Neural cell (in vitro differentiated cells): ENCODE results near the gene PPAT. TPM values are rescaled to one million over a fixed set of nuclear protein-coding genes. Genes with fewer than 3 reads are reported as not detected.
A peak's percentile ranks its signal among the peaks of the same experiment; 100 is the strongest.

ENCODE experiments used
- H2AFZ ChIP-seq: fragments of 200-600, 300-800 bp; sonication (generic), shearing (Covaris generic); 2 replicates; pipeline ENCODE4 v1.6.0; 2014; ENCODE audit warnings: low read depth, mild to moderate bottlenecking, antibody characterized with exemption, low read length, moderate library complexity
- H3F3A ChIP-seq: fragments of 200-600 bp; shearing (Covaris generic); 2 replicates; pipeline ENCODE4 v1.6.1; 2016; ENCODE audit warnings: mild to moderate bottlenecking, moderate library complexity, mixed read lengths, antibody characterized with exemption, low read length; ENCODE audit not compliant: insufficient read depth, poor library complexity, severe bottlenecking
- H3K27ac ChIP-seq: fragments of 200-600, 300-800 bp; sonication (generic), shearing (Covaris generic); 2 replicates; pipeline ENCODE4 v1.5.1; 2014; ENCODE audit warnings: mild to moderate bottlenecking, low read length, moderate library complexity
- H3K27me3 ChIP-seq: fragments of 300-800, 200-600 bp; sonication (generic), shearing (Covaris generic); 2 replicates; pipeline ENCODE4 v1.6.0; 2014; ENCODE audit warnings: mild to moderate bottlenecking, low read depth, low read length, moderate library complexity; ENCODE audit not compliant: insufficient read depth
- H3K36me3 ChIP-seq: fragments of 300-800, 200-600 bp; sonication (generic), shearing (Covaris generic); 2 replicates; pipeline ENCODE4 v1.5.1; 2014; ENCODE audit warnings: mild to moderate bottlenecking, antibody characterized with exemption, low read length, moderate library complexity; ENCODE audit not compliant: insufficient read depth
- H3K4me2 ChIP-seq: fragments of 300-800, 200-600 bp; sonication (generic), shearing (Covaris generic); 2 replicates; pipeline ENCODE4 v1.6.0; 2014; ENCODE audit warnings: mild to moderate bottlenecking, low read length
- H3K4me3 ChIP-seq: fragments of 300-800, 200-600 bp; sonication (generic), shearing (Covaris generic); 2 replicates; pipeline ENCODE4 v1.5.1; 2014; ENCODE audit warnings: mild to moderate bottlenecking, low read length, moderate library complexity
- H3K79me2 ChIP-seq: fragments of 200-600 bp; shearing (Covaris generic); replicated peaks from 2 replicates; pipeline ENCODE4 v1.6.0; 2014; ENCODE audit warnings: mild to moderate bottlenecking, low read length, moderate library complexity; ENCODE audit not compliant: insufficient read depth
- H3K9ac ChIP-seq: fragments of 300-800, 200-600 bp; sonication (generic), shearing (Covaris generic); 2 replicates; pipeline ENCODE4 v1.6.1; 2016; ENCODE audit warnings: mild to moderate bottlenecking, low read length, mixed read lengths
- H3K9me2 ChIP-seq: fragments of 200-600 bp; shearing (Covaris generic); 2 replicates; pipeline ENCODE4 v1.6.1; 2016; ENCODE audit warnings: mild to moderate bottlenecking, low read length, mixed read lengths; ENCODE audit not compliant: insufficient read depth
- H3K9me3 ChIP-seq: fragments of 200-600, 300-800 bp; sonication (generic), shearing (Covaris generic); 2 replicates; pipeline ENCODE4 v1.6.1; 2016; ENCODE audit warnings: mild to moderate bottlenecking, mixed run types, low read length, moderate library complexity, mixed read lengths
- H4K20me1 ChIP-seq: fragments of 200-600 bp; shearing (Covaris generic); 2 replicates; pipeline ENCODE4 v1.6.1; 2016; ENCODE audit warnings: mild to moderate bottlenecking, mixed run types; ENCODE audit not compliant: insufficient read depth
- EP300 ChIP-seq: fragments of 450-650 bp; conservative IDR thresholded peaks from 2 replicates; pipeline ENCODE4 v1.6.1; 2014; ENCODE audit warnings: antibody characterized with exemption, mild to moderate bottlenecking, moderate library complexity; ENCODE audit not compliant: poor library complexity, severe bottlenecking
- EZH2 ChIP-seq: fragments of 200-600, 300-800 bp; shearing (Covaris generic), sonication (generic); IDR thresholded peaks from 2 replicates; pipeline ENCODE4 v1.6.1; 2014; ENCODE audit warnings: antibody characterized with exemption, low read length, borderline replicate concordance, mild to moderate bottlenecking; ENCODE audit not compliant: insufficient read depth, poor library complexity, severe bottlenecking
- MXI1 ChIP-seq: fragments of 450-650 bp; conservative IDR thresholded peaks from 2 replicates; pipeline ENCODE4 v1.6.1; 2014; ENCODE audit warnings: antibody characterized with exemption, mild to moderate bottlenecking; ENCODE audit not compliant: poor library complexity, severe bottlenecking
- POLR2AphosphoS5 ChIP-seq: IDR thresholded peaks from 2 replicates; pipeline ENCODE4 v1.6.1; 2012
- RAD21 ChIP-seq: fragments of 450-650 bp; conservative IDR thresholded peaks from 2 replicates; pipeline ENCODE4 v1.6.1; 2014; ENCODE audit warnings: antibody characterized with exemption, mild to moderate bottlenecking, moderate library complexity
- SMC3 ChIP-seq: fragments of 450-650 bp; conservative IDR thresholded peaks from 2 replicates; pipeline ENCODE4 v1.6.1; 2014; ENCODE audit warnings: antibody characterized with exemption, mild to moderate bottlenecking, moderate library complexity; ENCODE audit not compliant: poor library complexity
- TAF1 ChIP-seq: IDR thresholded peaks from 2 replicates; pipeline ENCODE4 v1.6.1; 2012; ENCODE audit warnings: low read depth
- polyA plus RNA-seq: library from polyadenylated mRNA; depleted of rRNA; stranded (reverse); fragments of >200 nt; gene quantifications from 2 replicates; pipeline ENCODE4 v1.2.3, GENCODE V29; 2014
- TF ChIP-seq, protein P1 (sequence below): fragments of 450-650 bp; IDR thresholded peaks from 2 replicates; pipeline ENCODE4 v1.5.1; 2014; ENCODE audit warnings: antibody characterized with exemption, mild to moderate bottlenecking, moderate library complexity; ENCODE audit not compliant: poor library complexity, severe bottlenecking
- TF ChIP-seq, protein P2 (sequence below): IDR thresholded peaks from 2 replicates; pipeline ENCODE4 v1.6.1; 2012; ENCODE audit warnings: borderline replicate concordance

Gene PPAT
- polyA plus RNA-seq, 1 donor from 2014 or later = 22.5 TPM

DNA sequence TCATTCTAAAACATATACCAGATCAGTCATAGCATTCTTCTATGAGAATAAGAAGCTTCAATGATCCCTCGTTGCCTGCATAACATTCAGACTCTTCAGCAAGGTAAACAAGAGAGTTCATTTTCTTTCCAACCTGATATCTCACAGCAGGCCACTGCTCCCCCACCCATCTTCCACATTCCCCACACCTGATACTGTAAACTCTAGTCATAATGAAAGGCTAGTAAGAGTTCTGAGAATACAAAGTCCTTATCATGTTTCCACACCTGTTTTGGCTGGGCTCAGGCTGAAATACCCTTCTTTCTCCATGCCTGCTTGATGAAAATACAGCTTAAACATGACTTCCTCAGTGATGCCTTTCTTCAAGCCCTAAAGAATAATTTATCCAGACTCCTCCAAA lies 45.9 kb downstream of the PPAT start:
- Histone ChIP-seq H4K20me1 (no peaks in the 10 kb centered on the region), H3K9me3 (no peaks in the 10 kb centered on the region), H3K4me3 (no peak overlapping the region), H2AFZ (no peak overlapping the region), H3K36me3 (no peaks in the 10 kb centered on the region), H3K27ac (no peak overlapping the region), H3K4me2 (no peak overlapping the region), H3K79me2 (peaks cover 25% of the 10 kb centered on the region), H3K9ac (no peak overlapping the region), H3F3A (peaks cover 3% of the 10 kb centered on the region), H3K9me2 (no peaks in the 10 kb centered on the region), H3K27me3 (no peaks in the 10 kb centered on the region)
- TF ChIP-seq MXI1 = no peak
- TF ChIP-seq SMC3 = no peak

DNA sequence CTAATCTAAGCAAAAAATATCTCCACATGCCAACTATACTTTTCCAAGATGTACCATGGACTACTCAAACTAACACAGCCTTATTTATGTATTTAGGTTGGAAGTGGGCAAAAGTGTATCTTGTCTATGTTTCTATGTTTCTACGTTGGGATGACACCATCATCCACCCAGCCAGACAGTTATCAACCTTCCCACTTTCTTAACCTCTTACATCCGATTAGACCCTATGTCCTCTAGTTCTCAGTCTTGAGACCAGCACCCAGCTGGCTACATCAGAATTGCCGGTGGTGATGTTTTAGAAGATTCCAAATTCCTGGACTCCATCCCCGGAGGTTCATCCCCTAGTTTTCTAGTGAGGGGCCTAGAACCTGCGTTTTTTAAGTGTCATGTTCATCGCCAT lies 47.1 kb downstream of the PPAT start:
- Histone ChIP-seq H3K27me3 (no peaks in the 10 kb centered on the region), H3K27ac (peak overlapping the region; percentile 98), H3K4me3 (peak overlapping the region; percentile 75), H4K20me1 (no peaks in the 10 kb centered on the region), H3K36me3 (no peaks in the 10 kb centered on the region), H3K9me2 (no peaks in the 10 kb centered on the region), H3K79me2 (peaks cover 36% of the 10 kb centered on the region), H3F3A (peaks cover 3% of the 10 kb centered on the region), H3K9me3 (no peaks in the 10 kb centered on the region), H3K9ac (peak overlapping the region; percentile 90), H3K4me2 (peak overlapping the region; percentile 96), H2AFZ (peak overlapping the region; percentile 87)
- TF ChIP-seq SMC3 (no peak), EZH2 (no peak), MXI1 (no peak), TAF1 (no peak), RAD21 (no peak), POLR2AphosphoS5 (no peak), EP300 (no peak)
- TF ChIP-seq, protein P1, sequence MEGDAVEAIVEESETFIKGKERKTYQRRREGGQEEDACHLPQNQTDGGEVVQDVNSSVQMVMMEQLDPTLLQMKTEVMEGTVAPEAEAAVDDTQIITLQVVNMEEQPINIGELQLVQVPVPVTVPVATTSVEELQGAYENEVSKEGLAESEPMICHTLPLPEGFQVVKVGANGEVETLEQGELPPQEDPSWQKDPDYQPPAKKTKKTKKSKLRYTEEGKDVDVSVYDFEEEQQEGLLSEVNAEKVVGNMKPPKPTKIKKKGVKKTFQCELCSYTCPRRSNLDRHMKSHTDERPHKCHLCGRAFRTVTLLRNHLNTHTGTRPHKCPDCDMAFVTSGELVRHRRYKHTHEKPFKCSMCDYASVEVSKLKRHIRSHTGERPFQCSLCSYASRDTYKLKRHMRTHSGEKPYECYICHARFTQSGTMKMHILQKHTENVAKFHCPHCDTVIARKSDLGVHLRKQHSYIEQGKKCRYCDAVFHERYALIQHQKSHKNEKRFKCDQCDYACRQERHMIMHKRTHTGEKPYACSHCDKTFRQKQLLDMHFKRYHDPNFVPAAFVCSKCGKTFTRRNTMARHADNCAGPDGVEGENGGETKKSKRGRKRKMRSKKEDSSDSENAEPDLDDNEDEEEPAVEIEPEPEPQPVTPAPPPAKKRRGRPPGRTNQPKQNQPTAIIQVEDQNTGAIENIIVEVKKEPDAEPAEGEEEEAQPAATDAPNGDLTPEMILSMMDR = no peak
- TF ChIP-seq, protein P2, sequence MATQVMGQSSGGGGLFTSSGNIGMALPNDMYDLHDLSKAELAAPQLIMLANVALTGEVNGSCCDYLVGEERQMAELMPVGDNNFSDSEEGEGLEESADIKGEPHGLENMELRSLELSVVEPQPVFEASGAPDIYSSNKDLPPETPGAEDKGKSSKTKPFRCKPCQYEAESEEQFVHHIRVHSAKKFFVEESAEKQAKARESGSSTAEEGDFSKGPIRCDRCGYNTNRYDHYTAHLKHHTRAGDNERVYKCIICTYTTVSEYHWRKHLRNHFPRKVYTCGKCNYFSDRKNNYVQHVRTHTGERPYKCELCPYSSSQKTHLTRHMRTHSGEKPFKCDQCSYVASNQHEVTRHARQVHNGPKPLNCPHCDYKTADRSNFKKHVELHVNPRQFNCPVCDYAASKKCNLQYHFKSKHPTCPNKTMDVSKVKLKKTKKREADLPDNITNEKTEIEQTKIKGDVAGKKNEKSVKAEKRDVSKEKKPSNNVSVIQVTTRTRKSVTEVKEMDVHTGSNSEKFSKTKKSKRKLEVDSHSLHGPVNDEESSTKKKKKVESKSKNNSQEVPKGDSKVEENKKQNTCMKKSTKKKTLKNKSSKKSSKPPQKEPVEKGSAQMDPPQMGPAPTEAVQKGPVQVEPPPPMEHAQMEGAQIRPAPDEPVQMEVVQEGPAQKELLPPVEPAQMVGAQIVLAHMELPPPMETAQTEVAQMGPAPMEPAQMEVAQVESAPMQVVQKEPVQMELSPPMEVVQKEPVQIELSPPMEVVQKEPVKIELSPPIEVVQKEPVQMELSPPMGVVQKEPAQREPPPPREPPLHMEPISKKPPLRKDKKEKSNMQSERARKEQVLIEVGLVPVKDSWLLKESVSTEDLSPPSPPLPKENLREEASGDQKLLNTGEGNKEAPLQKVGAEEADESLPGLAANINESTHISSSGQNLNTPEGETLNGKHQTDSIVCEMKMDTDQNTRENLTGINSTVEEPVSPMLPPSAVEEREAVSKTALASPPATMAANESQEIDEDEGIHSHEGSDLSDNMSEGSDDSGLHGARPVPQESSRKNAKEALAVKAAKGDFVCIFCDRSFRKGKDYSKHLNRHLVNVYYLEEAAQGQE = no peak
